K562 (cell line): Measurements from ENCODE around the gene SYT8. TPM values are rescaled to one million over a fixed set of nuclear protein-coding genes. Genes with fewer than 3 reads are reported as not detected.

Source experiments
- BACH1 ChIP-seq: fragments of 200-800 bp; sonication (Bioruptor generic); IDR thresholded peaks from 2 replicates; pipeline ENCODE4 v1.6.1; 2016; ENCODE audit warnings: missing genetic modification characterization, missing compliant biosample characterization
- CXXC5 ChIP-seq: fragments of 250-450 bp; sonication (Bioruptor Pico); IDR thresholded peaks from 2 replicates; pipeline ENCODE4 v1.8.0; 2022; ENCODE audit warnings: inconsistent platforms, mild to moderate bottlenecking, moderate library complexity
- GABPB1 ChIP-seq: sonication (generic); formaldehyde crosslinking; IDR thresholded peaks from 2 replicates; pipeline ENCODE4 v1.8.0; 2022; ENCODE audit warnings: mild to moderate bottlenecking, missing genetic modification reagents
- GABPB2 ChIP-seq: fragments of 250-450 bp; sonication (Bioruptor Pico); conservative IDR thresholded peaks from 2 replicates; pipeline ENCODE4 v1.5.1; 2021; ENCODE audit warnings: mild to moderate bottlenecking
- HDAC3 ChIP-seq: fragments of 450-650 bp; IDR thresholded peaks from 2 replicates; pipeline ENCODE4 v1.6.1; 2018; ENCODE audit warnings: borderline replicate concordance, mild to moderate bottlenecking, moderate library complexity; ENCODE audit not compliant: partially characterized antibody
- LCOR ChIP-seq: sonication (generic); formaldehyde crosslinking; IDR thresholded peaks from 2 replicates; pipeline ENCODE4 v1.8.0; 2022; ENCODE audit warnings: mild to moderate bottlenecking, missing genetic modification reagents
- PTBP1 ChIP-seq: fragments of 200-400 bp; formaldehyde crosslinking; IDR thresholded peaks from 2 replicates; pipeline ENCODE4 v1.6.1; 2017; ENCODE audit warnings: low read depth, low read length
- RAD21 ChIP-seq, 2 experiments: fragments of 250-450 bp in 1 of 2; fragments of 450-650 bp in 1 of 2; sonication (Bioruptor Pico) in 1 of 2; formaldehyde crosslinking in 1 of 2; IDR thresholded peaks in 1 of 2; conservative IDR thresholded peaks in 1 of 2; 2 replicates each; pipeline versions ENCODE4 v1.4.0 to v1.8.0; 2020 to 2022; ENCODE audit warnings: mild to moderate bottlenecking in 2 of 2, moderate library complexity in 1 of 2
- SMC3 ChIP-seq: conservative IDR thresholded peaks from 2 replicates; pipeline ENCODE4 v1.6.1; 2011; ENCODE audit warnings: low read depth, low read length, improper control_type of control experiment; ENCODE audit not compliant: insufficient read depth
- SOX6 ChIP-seq: fragments of 450-650 bp; IDR thresholded peaks from 2 replicates; pipeline ENCODE4 v1.6.1; 2014; ENCODE audit warnings: mild to moderate bottlenecking
- TARDBP ChIP-seq: fragments of 450-650 bp; IDR thresholded peaks from 2 replicates; pipeline ENCODE4 v1.6.1; 2016
- TFAM ChIP-seq: fragments of 250-450 bp; sonication (Bioruptor Pico); conservative IDR thresholded peaks from 2 replicates; pipeline ENCODE4 v1.5.0; 2021; ENCODE audit warnings: mild to moderate bottlenecking, moderate library complexity
- ZFP36 ChIP-seq: fragments of 150-350 bp; IDR thresholded peaks from 2 replicates; pipeline ENCODE4 v1.6.1; 2018; ENCODE audit warnings: low read length, low read depth; ENCODE audit not compliant: partially characterized antibody
- ZNF124 ChIP-seq: sonication (generic); formaldehyde crosslinking; IDR thresholded peaks from 2 replicates; pipeline ENCODE4 v1.8.1; 2022; ENCODE audit warnings: missing genetic modification reagents
- ZNF133 ChIP-seq: fragments of 250-450 bp; sonication (Bioruptor Pico); IDR thresholded peaks from 2 replicates; pipeline ENCODE4 v1.4.0; 2020; ENCODE audit warnings: mild to moderate bottlenecking
- ZNF232 ChIP-seq: sonication (generic); formaldehyde crosslinking; IDR thresholded peaks from 2 replicates; pipeline ENCODE4 v1.8.0; 2022; ENCODE audit warnings: mild to moderate bottlenecking, missing genetic modification reagents
- ZNF316 ChIP-seq: fragments of 450-650 bp; IDR thresholded peaks from 2 replicates; pipeline ENCODE4 v1.6.1; 2016
- polyA plus RNA-seq, 8 experiments: library from polyadenylated mRNA; depleted of rRNA in 4 of 8; stranded (reverse) in 5 of 8; unstranded in 3 of 8; fragments of >200 nt; fragmentation: Nextera tagmentation in 2 of 8; fragmentation: Illumina TruSeq in 1 of 8; extraction: Ambion mirVana in 2 of 8; extraction: Trizol in 1 of 8; gene quantifications; 2 replicates each; pipeline versions ENCODE4 v1.2.1 to v1.2.3, GENCODE V29; 2011 to 2014; ENCODE audit warnings: inconsistent platforms in 1 of 8, missing spikeins in 1 of 8
- total RNA-seq, 7 experiments: library from RNA; depleted of rRNA in 6 of 7; stranded (reverse); fragments of >200 nt in 6 of 7; fragmentation: Illumina TruSeq in 2 of 7; extraction: Trizol in 2 of 7; gene quantifications; 2 replicates each; pipeline versions ENCODE4 v1.2.1 to v1.2.3, GENCODE V29; 2011 to 2021; ENCODE audit warnings: low replicate concordance in 1 of 7
- TF ChIP-seq, protein P1 (sequence below): IDR thresholded peaks from 2 replicates; pipeline ENCODE4 v1.6.1; 2011; ENCODE audit warnings: borderline replicate concordance, low read depth, mild to moderate bottlenecking, moderate library complexity, low read length; ENCODE audit not compliant: insufficient read depth, poor library complexity, severe bottlenecking
- TF ChIP-seq, protein P2 (sequence below): sonication (generic); formaldehyde crosslinking; IDR thresholded peaks from 2 replicates; pipeline ENCODE4 v1.8.0; 2022; ENCODE audit warnings: missing genetic modification reagents, mild to moderate bottlenecking, moderate library complexity, borderline replicate concordance
- TF ChIP-seq, protein P3 (sequence below): fragments of 450-650 bp; conservative IDR thresholded peaks from 2 replicates; pipeline ENCODE4 v1.6.1; 2016; ENCODE audit warnings: missing genetic modification characterization, low read depth, mild to moderate bottlenecking, missing compliant biosample characterization, moderate library complexity
- TF ChIP-seq, protein P4 (sequence below): fragments of 200-400 bp; formaldehyde crosslinking; IDR thresholded peaks from 2 replicates; pipeline ENCODE4 v1.6.1; 2017; ENCODE audit warnings: mild to moderate bottlenecking, low read depth, low read length, moderate library complexity

SYT8 gene
- total and polyA plus RNA-seq, 9 of the 15 experiments (the other 6 are each of a cell fraction or from before 2014, with no cell fraction given), result not detected

DNA sequence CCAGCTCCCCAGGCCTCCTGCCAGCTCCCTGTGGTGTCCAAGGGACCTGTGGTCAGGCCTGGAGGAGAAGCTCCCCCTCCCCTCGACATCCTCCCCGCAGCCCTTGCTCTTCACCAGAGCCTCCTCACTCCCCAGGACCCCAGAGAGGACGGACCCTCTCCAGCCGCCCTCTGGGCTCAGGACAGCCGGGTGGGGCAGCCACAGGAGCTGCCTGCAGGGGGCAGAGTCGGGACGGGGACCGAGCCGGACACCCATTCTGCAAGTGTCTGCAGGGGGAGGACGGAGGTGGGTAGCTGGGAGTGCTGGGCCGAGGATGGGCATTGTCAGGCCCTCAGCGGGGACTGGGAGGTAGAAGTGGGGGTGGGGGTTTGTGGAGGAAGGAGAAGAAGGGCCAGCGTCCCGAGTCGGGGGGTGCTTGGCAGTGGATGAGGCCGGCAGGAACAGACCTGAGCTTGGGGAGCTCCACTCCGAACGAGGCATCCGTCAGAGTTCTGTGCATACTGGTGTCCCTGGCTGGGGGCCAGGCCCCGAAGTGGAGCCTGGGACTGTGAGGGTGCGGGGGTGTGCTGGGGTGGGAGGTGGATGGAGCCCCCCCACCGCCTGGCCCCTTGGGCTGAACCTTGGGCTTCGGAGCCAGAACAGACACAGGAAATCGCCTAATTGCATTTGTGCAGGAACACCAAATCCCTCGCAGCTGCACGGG is 41.7 kb downstream of the SYT8 start (continued):
- TF ChIP-seq ZFP36 (no peak), TARDBP (no peak), SMC3 (peak; percentile 49), GABPB1 (no peak), ZNF133 (no peak), ZNF124 (no peak), LCOR (CRISPR knock-in tag) (no peak), CXXC5 (CRISPR knock-in tag) (no peak), TFAM (CRISPR knock-in tag) (no peak), HDAC3 (no peak), ZNF316 (no peak), PTBP1 (no peak), RAD21 (CRISPR knock-in tag; conservative IDR thresholded peaks at IDR 0.05 in 1 of 2, IDR thresholded peaks at IDR 0.05 in 1 of 2) (peak; percentile 22 to 56; a peak in 2 of 4 replicates), BACH1 (tag) (no peak), ZNF232 (CRISPR knock-in tag) (no peak), GABPB2 (CRISPR knock-in tag) (no peak), SOX6 (no peak)
- TF ChIP-seq, protein P1, sequence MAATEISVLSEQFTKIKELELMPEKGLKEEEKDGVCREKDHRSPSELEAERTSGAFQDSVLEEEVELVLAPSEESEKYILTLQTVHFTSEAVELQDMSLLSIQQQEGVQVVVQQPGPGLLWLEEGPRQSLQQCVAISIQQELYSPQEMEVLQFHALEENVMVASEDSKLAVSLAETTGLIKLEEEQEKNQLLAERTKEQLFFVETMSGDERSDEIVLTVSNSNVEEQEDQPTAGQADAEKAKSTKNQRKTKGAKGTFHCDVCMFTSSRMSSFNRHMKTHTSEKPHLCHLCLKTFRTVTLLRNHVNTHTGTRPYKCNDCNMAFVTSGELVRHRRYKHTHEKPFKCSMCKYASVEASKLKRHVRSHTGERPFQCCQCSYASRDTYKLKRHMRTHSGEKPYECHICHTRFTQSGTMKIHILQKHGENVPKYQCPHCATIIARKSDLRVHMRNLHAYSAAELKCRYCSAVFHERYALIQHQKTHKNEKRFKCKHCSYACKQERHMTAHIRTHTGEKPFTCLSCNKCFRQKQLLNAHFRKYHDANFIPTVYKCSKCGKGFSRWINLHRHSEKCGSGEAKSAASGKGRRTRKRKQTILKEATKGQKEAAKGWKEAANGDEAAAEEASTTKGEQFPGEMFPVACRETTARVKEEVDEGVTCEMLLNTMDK, result peak; percentile 44
- TF ChIP-seq, protein P2, sequence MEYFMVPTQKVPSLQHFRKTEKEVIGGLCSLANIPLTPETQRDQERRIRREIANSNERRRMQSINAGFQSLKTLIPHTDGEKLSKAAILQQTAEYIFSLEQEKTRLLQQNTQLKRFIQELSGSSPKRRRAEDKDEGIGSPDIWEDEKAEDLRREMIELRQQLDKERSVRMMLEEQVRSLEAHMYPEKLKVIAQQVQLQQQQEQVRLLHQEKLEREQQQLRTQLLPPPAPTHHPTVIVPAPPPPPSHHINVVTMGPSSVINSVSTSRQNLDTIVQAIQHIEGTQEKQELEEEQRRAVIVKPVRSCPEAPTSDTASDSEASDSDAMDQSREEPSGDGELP (CRISPR knock-in tag), result 0 out of 2 replicates have a peak, but pooled peaks have one; percentile 20
- TF ChIP-seq, protein P3, sequence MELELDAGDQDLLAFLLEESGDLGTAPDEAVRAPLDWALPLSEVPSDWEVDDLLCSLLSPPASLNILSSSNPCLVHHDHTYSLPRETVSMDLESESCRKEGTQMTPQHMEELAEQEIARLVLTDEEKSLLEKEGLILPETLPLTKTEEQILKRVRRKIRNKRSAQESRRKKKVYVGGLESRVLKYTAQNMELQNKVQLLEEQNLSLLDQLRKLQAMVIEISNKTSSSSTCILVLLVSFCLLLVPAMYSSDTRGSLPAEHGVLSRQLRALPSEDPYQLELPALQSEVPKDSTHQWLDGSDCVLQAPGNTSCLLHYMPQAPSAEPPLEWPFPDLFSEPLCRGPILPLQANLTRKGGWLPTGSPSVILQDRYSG (tag), result no peak
- TF ChIP-seq, protein P4, sequence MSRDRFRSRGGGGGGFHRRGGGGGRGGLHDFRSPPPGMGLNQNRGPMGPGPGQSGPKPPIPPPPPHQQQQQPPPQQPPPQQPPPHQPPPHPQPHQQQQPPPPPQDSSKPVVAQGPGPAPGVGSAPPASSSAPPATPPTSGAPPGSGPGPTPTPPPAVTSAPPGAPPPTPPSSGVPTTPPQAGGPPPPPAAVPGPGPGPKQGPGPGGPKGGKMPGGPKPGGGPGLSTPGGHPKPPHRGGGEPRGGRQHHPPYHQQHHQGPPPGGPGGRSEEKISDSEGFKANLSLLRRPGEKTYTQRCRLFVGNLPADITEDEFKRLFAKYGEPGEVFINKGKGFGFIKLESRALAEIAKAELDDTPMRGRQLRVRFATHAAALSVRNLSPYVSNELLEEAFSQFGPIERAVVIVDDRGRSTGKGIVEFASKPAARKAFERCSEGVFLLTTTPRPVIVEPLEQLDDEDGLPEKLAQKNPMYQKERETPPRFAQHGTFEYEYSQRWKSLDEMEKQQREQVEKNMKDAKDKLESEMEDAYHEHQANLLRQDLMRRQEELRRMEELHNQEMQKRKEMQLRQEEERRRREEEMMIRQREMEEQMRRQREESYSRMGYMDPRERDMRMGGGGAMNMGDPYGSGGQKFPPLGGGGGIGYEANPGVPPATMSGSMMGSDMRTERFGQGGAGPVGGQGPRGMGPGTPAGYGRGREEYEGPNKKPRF, result no peak
